Measurements from ENCODE around the gene WASF3. TPM values are rescaled to one million over a fixed set of nuclear protein-coding genes. Genes with fewer than 3 reads are reported as not detected.
"Not testable (repeated sequence)": the region's sequence is repeated elsewhere in the genome, so short reads cannot be mapped to it uniquely, and the experiment has no call there.

Gene WASF3
- total RNA-seq, 1 donor from 2014 or later: 20.4 TPM

GRCh38 chr13:26705536-26705935, 148.1 kb downstream of the WASF3 start:
- DNase-seq (ENCODE audit: low spot score in 2 of 2) (no peak), FAIRE-seq (no peak)

DNA sequence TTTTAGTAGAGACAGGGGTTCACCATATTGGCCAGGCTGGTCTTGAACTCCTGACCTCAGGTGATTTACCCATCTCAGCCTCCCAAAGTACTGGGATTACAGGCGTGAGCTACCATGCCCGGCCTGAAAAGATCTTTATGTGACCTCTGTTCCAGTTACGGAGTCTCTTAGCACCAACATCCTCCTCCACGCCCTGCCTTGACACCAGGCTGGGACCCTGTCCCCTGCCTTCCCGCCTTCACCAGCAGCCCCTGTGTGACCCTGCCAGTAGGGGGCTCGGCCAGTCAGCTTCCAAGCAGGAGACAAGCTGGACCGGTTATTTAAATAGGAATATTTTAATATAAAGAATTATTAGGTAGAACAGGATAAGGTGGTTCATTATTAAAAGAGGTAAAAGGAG, 148.9 kb downstream of the WASF3 start:
- FAIRE-seq (no peak), DNase-seq (ENCODE audit: low spot score in 2 of 2) (no peak)

DNA sequence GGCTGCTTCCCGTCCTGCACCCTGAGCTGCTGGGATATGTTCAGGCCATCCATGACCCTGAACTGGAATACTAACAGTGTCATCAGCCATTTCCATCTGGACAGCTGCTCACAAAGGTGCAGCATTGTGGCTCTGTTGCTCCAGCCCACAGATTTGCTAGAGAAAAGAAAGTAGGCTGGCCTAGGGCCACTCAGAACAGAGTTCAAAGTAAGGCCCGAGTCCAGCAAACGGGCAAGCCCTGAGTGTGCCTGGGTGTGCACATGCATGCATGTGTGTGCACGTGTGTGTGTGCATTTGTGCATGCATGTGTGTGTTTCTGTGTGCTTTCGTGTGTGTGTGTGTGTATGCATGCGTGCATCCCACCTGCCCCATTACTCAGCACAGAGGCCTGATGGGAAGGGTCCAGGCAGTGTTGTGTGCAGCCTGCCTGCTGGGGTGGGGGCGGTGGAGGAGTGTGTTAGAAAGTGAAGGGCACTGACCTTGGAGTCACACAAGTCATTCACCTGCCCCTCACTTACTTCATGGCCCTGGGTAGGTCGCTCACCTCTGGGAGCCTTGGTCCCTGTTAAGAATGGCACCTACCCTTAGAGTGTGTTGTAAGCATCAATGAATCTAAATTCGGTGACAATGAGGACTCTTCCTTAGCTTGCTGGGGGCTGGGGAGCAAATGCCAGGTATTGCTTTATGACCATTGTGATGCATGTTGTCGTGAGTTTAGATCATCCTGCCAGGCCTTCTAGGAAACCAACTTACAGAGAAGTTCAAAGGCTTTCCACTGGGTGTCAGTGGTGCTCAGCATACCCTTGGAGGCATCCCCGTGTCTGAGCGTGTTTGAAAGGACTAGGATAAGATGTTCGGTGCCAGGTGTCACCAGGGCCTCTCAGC, 149.9 kb downstream of the WASF3 start:
- FAIRE-seq (no peak), DNase-seq (ENCODE audit: low spot score in 2 of 2) (peak in 1 of 2 donors; percentile 64)

DNA sequence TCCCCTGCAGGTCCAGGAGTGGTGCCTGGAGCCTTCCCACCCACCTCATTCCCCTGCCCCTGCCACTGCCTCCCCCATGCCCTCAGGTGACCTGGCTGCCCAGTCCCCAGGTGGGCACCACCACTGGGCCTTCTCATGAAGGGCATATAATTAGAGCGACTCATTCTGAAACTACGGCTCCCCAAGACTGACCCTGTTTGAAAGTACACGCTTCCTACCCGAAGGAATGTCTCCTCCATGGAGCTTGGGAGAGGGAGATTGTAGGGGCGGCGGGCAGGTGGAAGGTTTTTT, 150.5 kb downstream of the WASF3 start:
- no peak for FAIRE-seq
- no peak for DNase-seq (ENCODE audit: low spot score in 2 of 2)

DNA sequence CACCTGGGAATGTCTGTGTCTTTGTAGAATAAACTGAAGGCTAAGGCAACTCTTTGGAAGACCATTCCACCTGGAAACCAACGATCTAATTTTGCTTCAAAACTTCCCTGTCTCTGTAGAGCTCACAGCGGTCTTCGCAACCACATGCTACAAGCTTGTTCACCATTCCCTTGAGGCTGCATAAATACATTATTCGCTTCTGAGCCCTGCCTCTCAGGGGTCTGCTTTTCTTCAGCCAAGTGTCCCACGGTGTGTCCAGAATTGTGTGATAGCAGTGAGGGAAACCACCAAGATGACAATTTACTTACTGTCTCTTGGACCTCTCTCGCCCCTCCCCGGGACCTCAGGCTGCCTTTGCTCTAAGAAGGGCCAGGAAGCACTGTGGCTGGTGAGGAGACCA, 152.0 kb downstream of the WASF3 start:
- FAIRE-seq: no peak
- DNase-seq (ENCODE audit: low spot score in 2 of 2): no peak

DNA sequence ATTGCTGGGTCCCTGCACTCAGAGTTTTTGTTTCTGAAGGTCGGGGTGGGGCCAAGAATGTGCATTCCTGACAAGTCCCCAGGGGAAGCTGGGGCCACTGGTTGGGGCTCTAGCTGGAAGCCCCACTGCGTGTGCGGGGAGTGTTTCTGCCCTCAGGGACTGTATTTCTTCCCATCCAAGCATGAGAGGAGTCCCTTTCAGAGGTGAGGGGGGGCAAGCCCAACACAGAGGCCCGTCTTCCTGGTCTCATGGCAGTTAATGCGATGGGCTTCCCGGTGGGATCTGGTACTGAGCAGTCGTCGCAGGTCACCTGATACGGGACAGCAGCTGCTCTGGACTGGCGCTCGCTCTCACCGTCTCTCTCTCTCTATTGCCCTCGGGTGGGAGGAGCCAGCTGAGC, 152.7 kb downstream of the WASF3 start:
- no peak for DNase-seq (ENCODE audit: low spot score in 2 of 2)
- FAIRE-seq: no peak

- FAIRE-seq: no peak
- no peak for DNase-seq (ENCODE audit: low spot score in 2 of 2)
These were observed 153.7 kb downstream of the WASF3 start for GRCh38 chr13:26711211-26711610.

GRCh38 chr13:26713341-26713740, 155.9 kb downstream of the WASF3 start:
- no peak for DNase-seq (ENCODE audit: low spot score in 2 of 2)
- FAIRE-seq: no peak

DNA sequence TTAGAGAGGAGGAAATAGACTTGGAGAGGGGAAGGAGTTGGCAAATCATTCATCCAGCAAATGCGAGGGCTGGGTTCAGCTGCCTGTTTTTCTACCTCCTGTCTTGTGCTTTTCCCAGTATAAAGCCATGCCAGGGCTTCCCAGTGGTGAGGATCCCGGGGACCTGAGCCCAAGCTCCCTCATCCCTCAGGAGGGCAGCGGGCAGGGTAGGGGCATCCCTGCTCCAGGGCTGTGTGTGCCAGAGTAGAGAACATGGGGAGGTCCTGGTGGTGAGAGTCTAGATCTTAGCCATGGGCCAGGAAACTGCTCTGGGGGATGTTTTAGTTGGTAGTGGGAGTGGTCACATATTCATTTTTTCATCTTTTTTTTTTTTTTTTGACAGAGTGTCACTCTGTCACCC, 159.5 kb downstream of the WASF3 start:
- DNase-seq (ENCODE audit: low spot score in 2 of 2): no peak
- no peak for FAIRE-seq

GRCh38 chr13:26718146-26718545, 160.7 kb downstream of the WASF3 start:
- no peak for DNase-seq (ENCODE audit: low spot score in 2 of 2)
- FAIRE-seq: no peak

- FAIRE-seq (no peak), DNase-seq (ENCODE audit: low spot score in 2 of 2) (no peak)
These were observed 161.4 kb downstream of the WASF3 start for GRCh38 chr13:26718872-26719271.

DNA sequence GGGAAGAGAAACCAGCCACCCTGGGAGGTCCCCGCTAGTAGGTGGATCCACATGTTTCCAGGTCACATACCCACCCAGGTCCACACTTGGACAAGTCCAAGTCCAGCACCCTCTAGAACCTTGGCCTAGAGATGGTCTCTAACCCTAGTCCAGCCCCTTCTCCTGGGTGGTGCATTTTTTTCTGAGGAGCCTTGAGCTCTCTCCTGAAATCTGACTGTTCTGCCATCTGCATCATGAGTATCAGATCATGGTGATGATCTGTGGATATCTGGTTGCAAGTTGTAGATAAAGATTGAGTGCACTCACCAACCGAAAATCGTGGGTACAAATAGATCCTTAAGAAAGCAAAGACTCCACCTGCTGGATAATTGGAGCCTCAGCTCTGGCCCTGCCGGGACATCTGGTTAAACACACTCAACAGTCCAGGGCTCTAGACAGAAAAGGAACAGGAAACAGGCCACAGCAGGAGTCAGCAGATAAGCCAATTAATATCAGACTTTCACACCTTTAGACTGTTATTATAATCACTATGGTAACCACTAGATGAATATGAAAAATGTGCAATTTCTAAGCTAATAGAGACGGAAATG, 162.0 kb downstream of the WASF3 start:
- FAIRE-seq (no peak), DNase-seq (ENCODE audit: low spot score in 2 of 2) (no peak)

- FAIRE-seq (no peak), DNase-seq (ENCODE audit: low spot score in 2 of 2) (no peak)
These were observed 164.0 kb downstream of the WASF3 start for GRCh38 chr13:26721251-26722121.

DNA sequence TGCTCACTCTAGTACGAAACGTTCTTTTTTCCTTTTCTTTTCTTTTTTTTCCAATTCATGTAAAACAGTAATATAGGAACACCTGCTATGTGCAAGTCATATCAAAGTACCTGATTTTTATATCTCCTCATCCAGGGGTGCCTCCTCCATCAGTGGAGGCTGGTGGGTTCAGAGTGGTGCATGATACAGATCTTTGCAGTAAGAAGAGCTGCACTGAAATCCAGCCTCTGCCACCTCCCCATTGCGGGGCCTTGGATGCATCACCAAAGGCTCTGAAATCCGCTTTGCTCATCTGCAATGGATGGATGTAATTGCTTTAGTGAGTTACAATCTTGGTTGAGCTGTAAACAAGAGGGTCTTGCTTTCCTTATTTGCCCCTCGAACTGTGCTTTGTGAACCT, 164.8 kb downstream of the WASF3 start:
- DNase-seq (ENCODE audit: low spot score in 2 of 2) (no peak), FAIRE-seq (no peak)

DNA sequence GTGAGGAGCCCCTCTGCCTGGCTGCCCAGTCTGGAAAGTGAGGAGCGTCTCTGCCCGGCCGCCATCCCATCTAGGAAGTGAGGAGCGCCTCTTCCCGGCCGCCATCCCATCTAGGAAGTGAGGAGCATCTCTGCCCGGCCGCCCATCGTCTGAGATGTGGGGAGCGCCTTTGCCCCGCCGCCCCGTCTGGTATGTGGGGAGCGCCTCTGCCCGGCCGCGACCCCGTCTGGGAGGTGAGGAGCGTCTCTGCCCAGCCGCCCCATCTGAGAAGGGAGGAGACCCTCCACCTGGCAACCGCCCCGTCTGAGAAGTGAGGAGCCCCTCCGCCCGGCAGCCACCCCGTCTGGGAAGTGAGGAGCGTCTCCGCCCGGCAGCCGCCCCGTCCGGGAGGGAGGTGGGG, 166.1 kb downstream of the WASF3 start:
- not testable (repeated sequence) for DNase-seq (ENCODE audit: low spot score in 2 of 2); FAIRE-seq

GRCh38 chr13:26726684-26727083, 169.2 kb downstream of the WASF3 start:
- FAIRE-seq (no peak), DNase-seq (ENCODE audit: low spot score in 2 of 2) (no peak)

DNA sequence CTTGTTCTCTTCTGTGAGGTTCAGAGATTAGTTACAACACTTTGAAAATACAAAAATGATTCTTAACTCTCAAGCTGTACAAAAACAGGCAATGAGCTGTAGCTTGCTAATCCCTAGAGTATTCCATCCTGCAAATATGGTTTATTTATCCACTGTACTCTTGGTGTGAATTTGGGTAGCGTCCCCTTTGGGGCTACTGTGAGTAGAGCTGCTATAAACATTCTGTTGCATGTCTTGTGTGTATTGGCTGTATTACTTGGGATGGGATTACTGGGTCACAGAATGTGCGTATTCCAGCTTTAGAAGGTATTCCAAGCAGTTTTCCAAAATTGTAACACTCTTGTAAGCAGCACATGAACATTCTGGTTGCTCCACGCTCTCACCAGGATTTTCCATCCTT, 169.6 kb downstream of the WASF3 start:
- FAIRE-seq (no peak), DNase-seq (ENCODE audit: low spot score in 2 of 2) (no peak)

- FAIRE-seq (no peak), DNase-seq (ENCODE audit: low spot score in 2 of 2) (no peak)
These were observed 170.2 kb downstream of the WASF3 start for GRCh38 chr13:26727633-26728032.

GRCh38 chr13:26735677-26736076, 178.2 kb downstream of the WASF3 start:
- no peak for FAIRE-seq
- DNase-seq (ENCODE audit: low spot score in 2 of 2): no peak

All from frontal cortex (tissue), 4 donors.